Loucy (cell line): Measurements from ENCODE around the gene MRPS31.

Experiments used
- CTCF ChIP-seq: fragments of 200-600 bp; sonication (generic); conservative IDR thresholded peaks from 2 replicates; pipeline ENCODE4 v1.5.1; 2014; ENCODE audit warnings: mild to moderate bottlenecking, antibody characterized with exemption, low read length
- EZH2phosphoT487 ChIP-seq: fragments of 200-600 bp; IDR thresholded peaks from 2 replicates; pipeline ENCODE4 v1.6.1; 2018; ENCODE audit warnings: antibody characterized with exemption, mild to moderate bottlenecking, moderate library complexity, borderline replicate concordance

GRCh38 chr13:40777809-40778175 lies 6.8 kb upstream of the MRPS31 start:
- no peak for TF ChIP-seq CTCF
- TF ChIP-seq EZH2phosphoT487, result no peak
